ENCODE measurements around the gene DDAH2.

DDAH2 gene

DNA sequence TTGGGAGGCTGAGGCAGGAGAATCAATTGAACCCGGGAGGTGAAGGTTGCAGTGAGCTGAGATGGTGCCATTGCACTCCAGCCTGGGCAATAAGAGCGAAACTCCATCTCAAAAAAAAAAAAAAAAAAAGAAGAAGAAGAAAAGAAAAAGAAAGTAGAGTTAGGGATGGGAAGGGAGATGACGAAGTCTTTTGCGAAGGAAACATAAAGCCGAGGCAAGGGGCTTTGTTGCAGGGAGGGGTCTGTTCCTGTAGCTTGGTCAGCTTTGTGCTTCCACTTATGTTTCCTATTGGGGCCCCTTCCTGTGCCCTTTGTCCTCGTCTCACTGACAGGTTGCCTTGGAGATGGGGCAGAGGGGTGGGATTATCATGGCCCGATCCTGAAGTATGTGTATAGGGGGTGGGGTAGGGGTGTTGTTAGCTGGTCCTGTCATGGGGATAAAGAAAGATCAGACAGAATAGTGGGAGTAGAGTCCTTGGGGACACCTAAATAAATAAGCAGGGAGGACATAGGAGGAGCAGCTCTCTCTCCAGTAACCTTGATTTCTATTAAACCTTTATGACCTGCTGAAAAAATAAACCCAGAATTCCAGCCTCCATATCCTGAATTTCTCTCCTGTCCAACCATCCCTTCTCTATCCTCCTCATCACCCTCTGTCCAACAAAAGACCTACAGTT, 8.4 kb upstream of the DDAH2 start:
- Histone ChIP-seq H3K79me2 (ENCODE audit: insufficient read depth, low read length) (peaks cover 67% of the 10 kb centered on the region), H2AFZ (ENCODE audit: low read depth, low read length) (no peak overlapping the region), H3K9me3 (ENCODE audit: insufficient read depth, low read length, severe bottlenecking) (no peaks in the 10 kb centered on the region), H4K20me1 (ENCODE audit: insufficient read depth, low read length) (peaks cover 19% of the 10 kb centered on the region), H3K4me2 (ENCODE audit: insufficient read depth, low read length) (peak overlapping the region; percentile 76), H3K4me3 (ENCODE audit: low read depth in 1 of 2, low read length in 2 of 2) (peak overlapping the region in 1 of 2 experiments; percentile 62; a peak in 2 of 4 replicates), H3K27ac (ENCODE audit: low read length) (peak overlapping the region; percentile 96), H3K9ac (ENCODE audit: low read depth, low read length) (peak overlapping the region; percentile 99), H3K27me3 (ENCODE audit: insufficient read depth, low read length, poor library complexity) (no peaks in the 10 kb centered on the region), H3K36me3 (ENCODE audit: insufficient read depth, low read length) (peaks cover 33% of the 10 kb centered on the region), H3K4me1 (ENCODE audit: insufficient read depth, low read length) (peaks cover 74% of the 10 kb centered on the region)
- TF ChIP-seq, protein P1, sequence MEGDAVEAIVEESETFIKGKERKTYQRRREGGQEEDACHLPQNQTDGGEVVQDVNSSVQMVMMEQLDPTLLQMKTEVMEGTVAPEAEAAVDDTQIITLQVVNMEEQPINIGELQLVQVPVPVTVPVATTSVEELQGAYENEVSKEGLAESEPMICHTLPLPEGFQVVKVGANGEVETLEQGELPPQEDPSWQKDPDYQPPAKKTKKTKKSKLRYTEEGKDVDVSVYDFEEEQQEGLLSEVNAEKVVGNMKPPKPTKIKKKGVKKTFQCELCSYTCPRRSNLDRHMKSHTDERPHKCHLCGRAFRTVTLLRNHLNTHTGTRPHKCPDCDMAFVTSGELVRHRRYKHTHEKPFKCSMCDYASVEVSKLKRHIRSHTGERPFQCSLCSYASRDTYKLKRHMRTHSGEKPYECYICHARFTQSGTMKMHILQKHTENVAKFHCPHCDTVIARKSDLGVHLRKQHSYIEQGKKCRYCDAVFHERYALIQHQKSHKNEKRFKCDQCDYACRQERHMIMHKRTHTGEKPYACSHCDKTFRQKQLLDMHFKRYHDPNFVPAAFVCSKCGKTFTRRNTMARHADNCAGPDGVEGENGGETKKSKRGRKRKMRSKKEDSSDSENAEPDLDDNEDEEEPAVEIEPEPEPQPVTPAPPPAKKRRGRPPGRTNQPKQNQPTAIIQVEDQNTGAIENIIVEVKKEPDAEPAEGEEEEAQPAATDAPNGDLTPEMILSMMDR (IDR thresholded peaks at IDR 0.05; ENCODE audit: borderline replicate concordance, extremely low read depth, low read length, poor library complexity, severe bottlenecking) = no peak
- no peak for TF ChIP-seq EZH2 (IDR thresholded peaks at IDR 0.05; ENCODE audit: borderline replicate concordance, low read depth, low read length, severe bottlenecking)
- ATAC-seq (ENCODE audit: insufficient read depth, low read depth) (no peak), DNase-seq (peak; percentile 62)

DNA sequence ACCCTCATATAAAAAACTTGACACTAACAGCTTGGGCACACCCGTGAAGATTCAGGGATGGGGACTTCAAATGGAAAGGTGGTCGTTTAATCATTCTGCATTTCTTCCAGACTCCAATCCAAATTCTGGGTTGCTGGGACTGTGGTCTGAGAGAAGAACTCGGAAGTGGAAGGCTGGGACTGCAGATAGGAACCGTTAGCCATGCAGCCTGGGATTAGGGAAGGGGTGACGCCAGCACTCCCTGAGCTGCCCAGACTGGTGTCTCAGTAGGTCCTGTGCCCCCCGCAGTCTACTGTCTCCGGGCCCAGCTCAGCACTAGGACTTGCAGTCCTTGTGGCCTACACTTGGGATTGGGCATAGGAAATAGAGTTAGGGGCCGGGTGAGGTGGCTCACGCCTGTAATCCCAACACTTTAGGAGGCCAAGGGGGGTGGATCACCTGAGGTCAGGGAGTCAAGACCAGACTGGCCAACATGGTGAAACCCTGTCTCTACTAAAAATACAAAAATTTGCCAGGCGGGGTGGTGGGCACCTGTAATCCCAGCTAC, 7.7 kb upstream of the DDAH2 start:
- H3K4me3 ChIP-seq (ENCODE audit: low read depth in 1 of 2, low read length in 2 of 2) = peak overlapping the region; percentile 49 to 81
- H2AFZ ChIP-seq (ENCODE audit: low read depth, low read length) = peak overlapping the region; percentile 71
- no peak for TF ChIP-seq EZH2 (IDR thresholded peaks at IDR 0.05; ENCODE audit: borderline replicate concordance, low read depth, low read length, severe bottlenecking)
- TF ChIP-seq, protein P1 (IDR thresholded peaks at IDR 0.05; ENCODE audit: borderline replicate concordance, extremely low read depth, low read length, poor library complexity, severe bottlenecking) = no peak
- peak overlapping the region; percentile 99 for H3K9ac ChIP-seq (ENCODE audit: low read depth, low read length)
- peaks cover 33% of the 10 kb centered on the region for H3K36me3 ChIP-seq (ENCODE audit: insufficient read depth, low read length)
- H3K27ac ChIP-seq (ENCODE audit: low read length) = peak overlapping the region; percentile 96
- ATAC-seq (ENCODE audit: insufficient read depth, low read depth) = no peak
- H3K79me2 ChIP-seq (ENCODE audit: insufficient read depth, low read length) = peaks cover 65% of the 10 kb centered on the region
- peaks cover 69% of the 10 kb centered on the region for H3K4me1 ChIP-seq (ENCODE audit: insufficient read depth, low read length)
- DNase-seq = no peak
- H4K20me1 ChIP-seq (ENCODE audit: insufficient read depth, low read length) = peaks cover 19% of the 10 kb centered on the region
- no peaks in the 10 kb centered on the region for H3K27me3 ChIP-seq (ENCODE audit: insufficient read depth, low read length, poor library complexity)
- no peaks in the 10 kb centered on the region for H3K9me3 ChIP-seq (ENCODE audit: insufficient read depth, low read length, severe bottlenecking)
- H3K4me2 ChIP-seq (ENCODE audit: insufficient read depth, low read length) = peak overlapping the region; percentile 76

DNA sequence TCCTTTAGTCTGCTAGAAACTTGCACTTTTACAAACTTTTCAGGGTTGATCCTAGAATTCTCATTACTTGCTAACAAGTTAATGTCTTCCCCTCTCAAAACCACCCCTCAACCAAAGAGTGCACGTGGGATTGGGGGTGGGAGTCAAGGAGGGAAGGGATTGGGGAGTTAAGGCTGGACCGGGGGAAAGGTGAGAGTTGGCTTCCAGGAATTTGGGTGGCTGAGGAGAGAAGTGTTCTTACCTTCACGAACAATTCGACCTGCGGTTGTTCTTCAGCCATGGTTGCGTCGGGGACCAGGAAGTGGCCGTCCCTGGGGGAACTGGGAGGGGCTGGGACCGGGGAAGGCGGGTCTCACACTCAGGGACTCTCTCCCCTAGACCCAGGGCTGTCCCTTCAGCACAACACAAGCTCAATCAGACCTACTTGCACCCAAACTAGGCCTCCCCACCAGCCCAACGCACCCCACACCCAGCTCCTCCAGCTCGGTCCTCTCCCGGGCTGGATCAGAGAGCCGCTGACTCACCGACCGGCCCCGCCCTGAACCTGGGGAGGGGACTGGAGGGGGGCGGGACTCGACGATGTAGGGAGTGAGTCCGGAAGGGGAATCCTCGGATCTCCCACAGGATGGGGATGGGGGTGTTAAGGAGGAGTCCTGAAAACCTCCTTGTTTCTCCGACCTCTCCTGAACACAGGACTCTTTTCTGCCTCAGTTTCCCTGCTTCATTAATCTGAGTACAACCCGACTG, 7.1 kb upstream of the DDAH2 start, which contains the start of gene CLIC1:
Gene CLIC1, minus strand, starts transcription at position 510 of the 747 bp plus-strand sequence. Its CDS starts 230 bp downstream, at position 280.
- Histone ChIP-seq H3K27ac (ENCODE audit: low read length) (peak within 1 kb of the TSS; percentile 96), H3K4me3 (ENCODE audit: low read depth in 1 of 2, low read length in 2 of 2) (peak within 1 kb of the TSS; percentile 49 to 81), H3K9me3 (ENCODE audit: insufficient read depth, low read length, severe bottlenecking) (no peaks in the 10 kb centered on the region), H3K36me3 (ENCODE audit: insufficient read depth, low read length) (peaks cover 32% of the 10 kb centered on the region), H4K20me1 (ENCODE audit: insufficient read depth, low read length) (peaks cover 19% of the 10 kb centered on the region), H3K4me1 (ENCODE audit: insufficient read depth, low read length) (peaks cover 62% of the 10 kb centered on the region), H3K27me3 (ENCODE audit: insufficient read depth, low read length, poor library complexity) (no peaks in the 10 kb centered on the region), H3K4me2 (ENCODE audit: insufficient read depth, low read length) (peak within 1 kb of the TSS; percentile 76), H3K79me2 (ENCODE audit: insufficient read depth, low read length) (peaks cover 58% of the 10 kb centered on the region), H2AFZ (ENCODE audit: low read depth, low read length) (peak within 1 kb of the TSS; percentile 71), H3K9ac (ENCODE audit: low read depth, low read length) (peak within 1 kb of the TSS; percentile 99)
- DNase-seq (peak; percentile 86), ATAC-seq (ENCODE audit: insufficient read depth, low read depth) (peak; percentile 37)
- TF ChIP-seq, protein P1 (IDR thresholded peaks at IDR 0.05; ENCODE audit: borderline replicate concordance, extremely low read depth, low read length, poor library complexity, severe bottlenecking) = no peak
- TF ChIP-seq EZH2 (IDR thresholded peaks at IDR 0.05; ENCODE audit: borderline replicate concordance, low read depth, low read length, severe bottlenecking) = no peak

Data from DND-41 (cell line).